Measurements from ENCODE around the gene ST6GAL2. TPM values are rescaled to one million over a fixed set of nuclear protein-coding genes. Genes with fewer than 3 reads are reported as not detected.
A peak's percentile ranks its signal among the peaks of the same experiment; 100 is the strongest.

The ST6GAL2 gene
- total and polyA plus RNA-seq, 9 of the 15 experiments (the other 6 are each of a cell fraction or from before 2014, with no cell fraction given) = not detected

DNA sequence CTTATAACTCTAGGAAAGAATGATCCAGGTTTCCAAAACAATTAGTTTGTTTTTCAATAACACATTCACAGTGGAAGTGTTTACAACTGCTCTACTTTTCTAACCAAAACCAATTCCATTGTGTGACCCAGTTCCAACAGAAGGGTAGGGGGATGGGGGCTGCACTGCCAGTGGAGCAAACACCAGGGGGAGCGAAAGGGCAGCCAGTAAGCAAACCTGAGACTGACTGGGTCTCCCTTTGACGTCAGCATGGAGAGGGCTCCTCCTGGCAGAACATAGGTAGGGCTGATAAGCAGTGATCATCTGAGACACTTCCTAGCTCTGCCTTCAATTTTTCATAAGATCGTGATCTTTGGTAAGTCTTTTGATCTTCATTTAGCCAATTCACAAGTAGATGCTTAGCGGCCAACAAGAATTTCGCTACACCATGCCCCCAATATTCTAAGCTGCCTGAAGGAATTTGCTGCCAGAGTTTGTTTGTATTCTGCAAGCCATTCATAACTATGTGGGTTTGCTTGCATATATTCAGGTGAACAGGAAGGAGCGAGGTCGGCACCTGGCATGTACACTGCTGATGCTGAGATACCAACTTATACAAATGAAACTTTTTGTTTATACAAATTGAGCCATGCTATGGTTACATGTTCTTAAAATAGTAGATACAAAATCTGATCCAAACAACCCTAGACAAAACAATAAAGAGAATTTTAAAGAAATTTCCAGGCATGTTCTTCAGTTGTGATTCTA lies 45.9 kb downstream of the ST6GAL2 start:
- Histone ChIP-seq H3K79me2 (ENCODE audit: control insufficient read depth, insufficient read depth, low read length) (no peaks in the 10 kb centered on the region), H3K36me3 (ENCODE audit: control insufficient read depth, insufficient read depth, low read length) (no peaks in the 10 kb centered on the region), H3K27me3 (ENCODE audit: control insufficient read depth in 2 of 2, insufficient read depth in 2 of 2, low read length in 2 of 2) (peaks cover 0 to 9% of the 10 kb centered on the region in 2 experiments; a peak in 2 of 5 replicates), H3K9me1 (ENCODE audit: control insufficient read depth, insufficient read depth, low read length) (no peaks in the 10 kb centered on the region), H3K4me3 (no peak overlapping the region), H4K20me1 (replicated peaks; ENCODE audit: control insufficient read depth, insufficient read depth, low read length) (no peaks in the 10 kb centered on the region), H2AFZ (ENCODE audit: low read depth, low read length) (no peak overlapping the region), H3K4me2 (ENCODE audit: insufficient read depth, low read length) (no peak overlapping the region), H3K27ac (ENCODE audit: extremely low read depth, low read depth, low read length) (no peak overlapping the region), H3K9me3 (replicated peaks; ENCODE audit: control insufficient read depth, insufficient read depth, low read depth, low read length) (no peaks in the 10 kb centered on the region), H3K4me1 (replicated peaks in 1 of 2; ENCODE audit: control insufficient read depth in 2 of 2, insufficient read depth in 2 of 2, low read length in 2 of 2) (no peaks in the 10 kb centered on the region), H3K9ac (ENCODE audit: insufficient read depth in 1 of 2, low read depth in 2 of 2, low read length in 2 of 2) (no peak overlapping the region)
- BruUV-seq (replicated peaks) = no TSS peak
- TF ChIP-seq CREM (IDR thresholded peaks at IDR 0.05; ENCODE audit: low read depth) = peak; percentile 37; the same call in 1 of the 2 replicates
- TF ChIP-seq RAD21 (CRISPR knock-in tag; conservative IDR thresholded peaks at IDR 0.05 in 1 of 2, IDR thresholded peaks at IDR 0.05 in 1 of 2) = 0 out of 4 replicates have a peak, but pooled peaks of 1 of the 2 experiments have one; percentile 14
- TF ChIP-seq, protein P1, sequence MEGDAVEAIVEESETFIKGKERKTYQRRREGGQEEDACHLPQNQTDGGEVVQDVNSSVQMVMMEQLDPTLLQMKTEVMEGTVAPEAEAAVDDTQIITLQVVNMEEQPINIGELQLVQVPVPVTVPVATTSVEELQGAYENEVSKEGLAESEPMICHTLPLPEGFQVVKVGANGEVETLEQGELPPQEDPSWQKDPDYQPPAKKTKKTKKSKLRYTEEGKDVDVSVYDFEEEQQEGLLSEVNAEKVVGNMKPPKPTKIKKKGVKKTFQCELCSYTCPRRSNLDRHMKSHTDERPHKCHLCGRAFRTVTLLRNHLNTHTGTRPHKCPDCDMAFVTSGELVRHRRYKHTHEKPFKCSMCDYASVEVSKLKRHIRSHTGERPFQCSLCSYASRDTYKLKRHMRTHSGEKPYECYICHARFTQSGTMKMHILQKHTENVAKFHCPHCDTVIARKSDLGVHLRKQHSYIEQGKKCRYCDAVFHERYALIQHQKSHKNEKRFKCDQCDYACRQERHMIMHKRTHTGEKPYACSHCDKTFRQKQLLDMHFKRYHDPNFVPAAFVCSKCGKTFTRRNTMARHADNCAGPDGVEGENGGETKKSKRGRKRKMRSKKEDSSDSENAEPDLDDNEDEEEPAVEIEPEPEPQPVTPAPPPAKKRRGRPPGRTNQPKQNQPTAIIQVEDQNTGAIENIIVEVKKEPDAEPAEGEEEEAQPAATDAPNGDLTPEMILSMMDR (IDR thresholded peaks at IDR 0.05 in 2 of 3, conservative IDR thresholded peaks at IDR 0.05 in 1 of 3; ENCODE audit: insufficient read depth in 2 of 3, low read depth in 1 of 3, low read length in 3 of 3) = peak; percentile 28 to 51 (median 40); a peak in 4 of 6 replicates
- TF ChIP-seq, protein P2, sequence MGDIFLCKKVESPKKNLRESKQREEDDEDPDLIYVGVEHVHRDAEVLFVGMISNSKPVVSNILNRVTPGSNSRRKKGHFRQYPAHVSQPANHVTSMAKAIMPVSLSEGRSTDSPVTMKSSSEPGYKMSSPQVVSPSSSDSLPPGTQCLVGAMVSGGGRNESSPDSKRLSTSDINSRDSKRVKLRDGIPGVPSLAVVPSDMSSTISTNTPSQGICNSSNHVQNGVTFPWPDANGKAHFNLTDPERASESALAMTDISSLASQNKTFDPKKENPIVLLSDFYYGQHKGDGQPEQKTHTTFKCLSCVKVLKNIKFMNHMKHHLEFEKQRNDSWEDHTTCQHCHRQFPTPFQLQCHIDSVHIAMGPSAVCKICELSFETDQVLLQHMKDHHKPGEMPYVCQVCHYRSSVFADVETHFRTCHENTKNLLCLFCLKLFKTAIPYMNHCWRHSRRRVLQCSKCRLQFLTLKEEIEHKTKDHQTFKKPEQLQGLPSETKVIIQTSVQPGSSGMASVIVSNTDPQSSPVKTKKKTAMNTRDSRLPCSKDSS (IDR thresholded peaks at IDR 0.05; ENCODE audit: low read depth, partially characterized antibody) = no peak
- no peak for TF ChIP-seq ZNF551 (CRISPR knock-in tag; IDR thresholded peaks at IDR 0.05)
- TF ChIP-seq L3MBTL2 (IDR thresholded peaks at IDR 0.05) = no peak
- intact Hi-C loops (cut with micrococcal nuclease) (no loop called here), in situ Hi-C loops (cut with MboI) (no loop called here)
- ChIA-PET CTCF (ENCODE audit: low intra/inter-chr PET ratio) (no interaction called here), POLR2A (no interaction called here)
- ATAC-seq (peak; percentile 75), FAIRE-seq (no peak), DNase-seq (ENCODE audit: extremely low read depth in 1 of 4, low spot score in 3 of 4) (peak; percentile 15 to 23 (median 20))
- 2% methylated on average over 7 of the region's 7 CpGs for WGBS (ENCODE audit: insufficient coverage, low coverage, missing lambda C conversion rate)
